ENCODE results near the gene HDAC1. TPM values are rescaled to one million over a fixed set of nuclear protein-coding genes. Genes with fewer than 3 reads are reported as not detected.
"Not testable (repeated sequence)": the region's sequence is repeated elsewhere in the genome, so short reads cannot be mapped to it uniquely, and the experiment has no call there.

HDAC1 gene
- total and polyA plus RNA-seq, 8 donors = 27.0 to 77.9 (median 31.3) TPM

DNA sequence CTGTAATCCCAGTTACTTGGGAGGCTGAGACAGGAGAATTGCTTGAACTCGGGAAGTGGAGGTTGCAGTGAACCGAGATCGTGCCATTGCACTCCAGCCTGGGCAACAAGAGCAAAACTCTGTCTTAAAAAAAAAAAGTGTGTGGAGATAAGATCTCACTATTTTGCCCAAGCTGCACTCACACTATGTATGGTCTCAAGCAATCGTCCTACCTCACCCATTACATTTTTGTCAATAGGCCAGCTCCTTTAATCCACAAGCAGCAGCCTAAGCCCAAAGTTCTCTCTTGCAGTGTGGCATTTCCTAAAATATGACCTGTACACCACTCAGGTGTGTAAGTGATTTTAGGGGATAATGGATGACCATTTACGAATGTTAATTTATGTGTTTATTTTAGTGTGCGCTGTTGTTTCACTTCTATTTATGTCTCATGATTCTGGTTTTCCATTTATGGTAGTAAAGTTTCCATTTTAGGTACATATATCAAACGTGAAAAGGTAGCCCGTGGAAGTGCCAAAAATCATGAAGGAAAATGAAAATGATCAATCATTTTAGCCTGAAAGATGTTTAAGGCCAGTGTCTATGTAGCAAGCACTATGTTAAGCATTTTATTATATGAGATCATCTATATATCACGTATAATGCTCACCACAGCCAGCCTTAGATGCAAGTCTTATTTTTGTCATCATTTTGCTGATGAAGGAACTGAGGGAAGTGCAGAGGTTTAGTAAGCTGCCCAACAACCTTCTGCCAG lies 35.2 kb upstream of the HDAC1 start:
- no peaks in the 10 kb centered on the region for H3K9me3 ChIP-seq
- H3K4me3 ChIP-seq = no peak overlapping the region
- no peaks in the 10 kb centered on the region for H3K36me3 ChIP-seq
- no peak overlapping the region for H3K27ac ChIP-seq
- ATAC-seq = no peak
- no peaks in the 10 kb centered on the region for H3K27me3 ChIP-seq
- H3K4me1 ChIP-seq = no peaks in the 10 kb centered on the region
- 71 to 73% methylated on average over 9 of the region's 9 CpGs for WGBS, 2 donors
- intact Hi-C loops (cut with DNase I) = no loop called here
- TF ChIP-seq CTCF (IDR thresholded peaks at IDR 0.05) = no peak
- no peak for DNase-seq
- no peak for FAIRE-seq

GRCh38 chr1:32257227-32257508 lies 34.7 kb upstream of the HDAC1 start:
- ATAC-seq (no peak), FAIRE-seq (no peak), DNase-seq (no peak)
- no peaks in the 10 kb centered on the region for H3K4me1 ChIP-seq
- no peaks in the 10 kb centered on the region for H3K36me3 ChIP-seq
- H3K9me3 ChIP-seq = no peaks in the 10 kb centered on the region
- H3K27ac ChIP-seq = no peak overlapping the region
- H3K4me3 ChIP-seq = no peak overlapping the region
- intact Hi-C loops (cut with DNase I) = no loop called here
- WGBS, 2 donors = 82 to 94% methylated on average over 6 of the region's 6 CpGs
- no peak for TF ChIP-seq CTCF (IDR thresholded peaks at IDR 0.05)
- no peaks in the 10 kb centered on the region for H3K27me3 ChIP-seq

- H3K27ac ChIP-seq; H3K27me3 ChIP-seq; intact Hi-C loops (cut with DNase I); FAIRE-seq; ATAC-seq; DNase-seq; H3K9me3 ChIP-seq; H3K4me3 ChIP-seq; H3K4me1 ChIP-seq; H3K36me3 ChIP-seq: not testable (repeated sequence)
- 93 to 98% methylated on average over 4 of the region's 4 CpGs for WGBS, 2 donors
Observed at GRCh38 chr1:32263236-32263593, 28.7 kb upstream of the HDAC1 start.

DNA sequence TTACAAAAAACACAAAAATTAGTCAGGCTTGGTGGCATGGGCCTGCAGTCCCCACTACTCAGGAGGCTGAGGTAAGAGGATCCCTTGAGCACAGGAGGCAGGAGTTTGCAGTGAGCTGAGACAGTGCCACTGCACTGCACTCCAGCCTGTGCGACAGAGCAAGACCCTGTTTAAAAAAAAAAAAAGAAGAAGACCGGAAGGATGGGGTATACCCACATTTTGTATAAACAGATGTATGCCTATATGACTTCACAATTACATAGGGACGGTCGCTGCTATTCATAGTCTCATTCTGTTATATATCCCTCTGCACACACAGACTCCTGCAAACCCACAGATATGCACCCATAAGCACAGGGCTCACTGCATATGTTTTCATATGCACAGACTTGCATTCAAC lies 28.1 kb upstream of the HDAC1 start:
- ATAC-seq (no peak), FAIRE-seq (no peak), DNase-seq (no peak)
- WGBS, 2 donors = 92 to 99% methylated on average over 4 of the region's 4 CpGs
- H3K4me1 ChIP-seq = no peaks in the 10 kb centered on the region
- no peaks in the 10 kb centered on the region for H3K27me3 ChIP-seq
- H3K9me3 ChIP-seq = no peaks in the 10 kb centered on the region
- H3K4me3 ChIP-seq = no peak overlapping the region
- H3K27ac ChIP-seq = no peak overlapping the region
- intact Hi-C loops (cut with DNase I) = no loop called here
- no peak for TF ChIP-seq CTCF (IDR thresholded peaks at IDR 0.05)
- no peaks in the 10 kb centered on the region for H3K36me3 ChIP-seq

DNA sequence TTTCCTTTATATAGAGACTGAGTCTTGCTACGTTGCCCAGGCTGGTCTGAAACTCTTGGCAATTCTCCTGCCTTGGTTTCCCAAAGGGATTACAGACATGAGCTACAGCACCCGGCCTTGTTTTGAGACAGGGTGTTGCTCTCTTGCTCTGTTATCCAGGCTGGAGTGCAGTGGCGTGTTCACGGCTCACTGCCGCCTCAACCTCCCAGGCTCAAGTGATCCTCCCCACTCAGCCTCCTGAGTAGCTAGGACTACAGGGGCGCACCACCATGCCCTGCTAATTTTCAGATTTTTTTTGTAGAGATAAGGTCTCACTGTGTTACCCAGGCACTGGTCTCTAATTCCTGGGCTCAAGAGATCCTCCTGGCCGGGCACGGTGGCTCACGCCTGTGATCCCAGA lies 26.0 kb upstream of the HDAC1 start:
- intact Hi-C loops (cut with DNase I) = no loop called here
- no peak for DNase-seq
- no peak for TF ChIP-seq CTCF (IDR thresholded peaks at IDR 0.05)
- no peaks in the 10 kb centered on the region for H3K36me3 ChIP-seq
- no peak for FAIRE-seq
- no peak for ATAC-seq
- H3K9me3 ChIP-seq = no peaks in the 10 kb centered on the region
- no peaks in the 10 kb centered on the region for H3K27me3 ChIP-seq
- no peaks in the 10 kb centered on the region for H3K4me1 ChIP-seq
- 93 to 96% methylated on average over 9 of the region's 9 CpGs for WGBS, 2 donors
- H3K4me3 ChIP-seq = no peak overlapping the region
- H3K27ac ChIP-seq = no peak overlapping the region

Measured in pancreas (tissue), 10 donors.